Superior temporal gyrus (tissue), 1 donor: ENCODE data around the gene ALDH1A2.
"Not testable (repeated sequence)": the region's sequence is repeated elsewhere in the genome, so short reads cannot be mapped to it uniquely, and the experiment has no call there.

Source experiments
- DNase-seq: peaks from one replicate; pipeline ENCODE4 v3.0.0-alpha.2; 2016; ENCODE audit errors: extremely low spot score

The ALDH1A2 gene

GRCh38 chr15:58066042-58066867 is 744 bp upstream of the ALDH1A2 start:
- DNase-seq: peak; percentile 28

DNA sequence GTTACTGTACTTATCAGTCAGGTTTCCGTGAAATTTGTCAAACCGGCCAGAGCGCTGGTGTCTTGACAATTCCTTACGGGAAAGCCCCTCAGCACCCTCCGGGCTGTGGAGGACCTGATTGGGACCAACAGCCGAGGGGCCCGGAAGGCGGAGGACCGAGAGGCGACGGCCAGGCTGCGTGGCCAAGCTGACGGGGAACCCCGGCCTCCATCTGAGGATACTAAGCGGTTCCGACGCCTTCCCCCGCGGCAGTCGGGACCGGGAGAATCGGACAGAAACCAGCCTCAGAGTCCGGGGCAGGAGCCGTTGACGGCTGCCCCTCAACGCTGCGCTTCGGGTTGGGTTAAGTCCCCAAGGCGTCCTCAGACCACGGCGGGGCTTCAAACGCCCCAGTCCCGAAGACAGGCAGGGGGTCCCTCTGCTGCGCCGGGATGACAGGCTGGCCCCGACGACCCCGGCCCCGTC is 499 bp downstream of the ALDH1A2 start:
- DNase-seq: no peak

GRCh38 chr15:58064082-58064979 is 1.2 kb downstream of the ALDH1A2 start:
- no peak for DNase-seq

DNA sequence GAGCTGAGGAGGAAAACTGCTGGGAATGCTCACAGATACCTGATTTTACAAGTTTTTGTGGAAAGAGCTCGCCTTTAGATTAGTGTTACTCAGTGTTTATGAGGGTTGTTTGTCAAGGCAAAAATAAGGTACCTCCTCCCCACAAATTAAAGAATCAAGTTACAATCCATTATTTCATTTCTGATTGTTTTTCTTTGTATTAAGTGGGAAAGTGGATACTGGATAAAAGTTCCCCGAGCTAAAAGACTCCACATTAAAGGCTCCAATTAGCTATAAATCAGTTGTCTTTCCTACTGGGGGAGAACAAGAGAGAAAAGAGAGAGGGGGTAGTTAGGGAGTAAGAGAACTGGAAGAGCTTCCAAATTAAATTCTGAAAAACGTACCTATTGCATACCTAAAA is 1.9 kb downstream of the ALDH1A2 start:
- no peak for DNase-seq

DNA sequence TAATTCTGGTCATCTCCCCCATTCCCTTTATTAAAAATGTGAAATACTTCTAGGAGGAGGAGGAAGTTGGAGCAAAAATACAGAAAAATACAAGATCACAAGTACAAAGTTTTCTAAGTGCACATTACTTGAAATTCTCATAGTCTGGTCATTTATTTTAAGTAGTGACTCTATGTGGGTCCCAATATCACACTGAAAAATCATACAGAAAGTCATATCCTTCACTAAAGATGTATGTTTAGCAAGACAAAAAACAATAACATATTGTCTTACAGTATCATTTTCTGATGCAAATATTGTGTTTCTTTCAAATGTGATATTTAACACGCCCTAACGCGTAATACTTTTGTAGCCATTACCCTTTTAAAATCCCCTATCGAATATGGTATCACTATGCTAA is 2.5 kb downstream of the ALDH1A2 start:
- no peak for DNase-seq

DNA sequence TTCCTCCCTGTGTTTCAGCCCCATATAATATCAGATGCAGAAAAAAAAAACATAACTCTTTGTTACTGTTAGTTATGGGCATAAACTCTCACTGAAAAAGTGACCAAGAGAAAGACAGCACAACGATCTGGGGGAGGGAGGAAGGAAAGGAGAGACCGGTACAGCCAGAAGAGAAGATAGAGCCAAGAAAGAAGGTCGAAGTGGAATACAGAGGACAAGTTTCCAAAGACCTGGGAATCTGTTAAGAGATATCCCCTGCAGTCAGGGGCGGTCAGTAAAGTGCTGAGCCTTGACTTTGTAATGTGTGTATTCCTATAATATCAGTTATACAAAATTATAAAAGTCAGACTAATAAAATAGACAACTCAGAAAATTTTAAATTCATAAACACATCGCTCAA is 3.3 kb downstream of the ALDH1A2 start:
- DNase-seq: no peak

DNA sequence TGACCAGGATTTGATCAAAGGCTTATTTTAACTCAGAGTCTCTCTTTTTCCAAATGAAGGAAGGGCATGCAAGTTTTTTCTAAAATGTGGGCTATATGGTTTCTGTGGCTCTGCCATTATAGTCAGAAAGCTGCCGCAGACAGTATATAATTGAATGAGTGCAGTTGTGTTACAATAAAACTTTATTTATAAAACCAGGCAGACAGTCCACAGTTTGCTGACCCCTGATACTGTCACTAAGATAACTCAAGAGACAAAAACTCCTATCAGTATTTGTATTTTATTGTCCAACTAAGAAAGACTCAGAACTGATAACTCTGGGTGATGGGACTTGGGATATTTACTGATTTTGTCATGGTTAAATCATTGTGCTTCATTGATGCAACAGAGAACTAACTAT is 4.9 kb downstream of the ALDH1A2 start:
- DNase-seq: no peak

DNA sequence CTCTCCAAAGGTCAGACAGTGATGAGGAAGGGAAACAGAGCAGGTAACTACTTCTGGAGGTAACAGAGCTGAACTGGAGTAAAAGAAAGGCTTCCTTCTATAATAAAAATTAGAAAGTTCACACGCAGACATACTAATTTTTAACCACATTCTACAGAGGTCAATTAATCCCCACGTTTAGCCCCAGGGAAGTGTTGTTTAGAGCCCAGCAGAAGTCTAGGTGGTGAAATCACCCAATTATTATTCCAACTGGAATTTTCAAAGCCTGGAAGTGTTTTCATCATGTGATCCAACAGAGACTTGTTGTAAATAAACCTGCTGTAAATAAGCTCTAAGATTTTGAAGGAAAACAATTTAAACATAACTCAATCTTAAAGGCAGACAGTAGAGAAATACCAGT is 6.8 kb downstream of the ALDH1A2 start:
- no peak for DNase-seq

DNA sequence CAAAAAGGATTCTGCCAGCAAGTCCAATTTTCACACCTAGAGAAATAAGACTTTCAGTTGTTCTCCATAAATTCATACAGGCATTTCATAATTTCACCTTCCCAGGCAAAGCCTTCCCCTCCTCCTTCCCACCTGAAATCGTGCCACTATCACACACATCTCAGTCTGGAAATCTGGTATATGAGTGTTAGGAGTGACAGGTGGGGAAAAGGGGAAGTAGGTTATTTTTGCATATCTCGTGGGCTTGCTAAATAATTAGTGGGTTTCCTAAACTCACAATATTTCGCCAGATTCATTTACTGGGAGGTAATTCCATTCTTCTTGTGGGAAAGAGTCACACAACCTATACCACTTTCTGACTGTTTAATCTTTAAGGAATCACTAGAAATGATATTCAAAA is 7.4 kb downstream of the ALDH1A2 start:
- no peak for DNase-seq

- no peak for DNase-seq
These were observed 8.0 kb downstream of the ALDH1A2 start for GRCh38 chr15:58057559-58057958.

- DNase-seq: no peak
These were observed 9.5 kb downstream of the ALDH1A2 start for GRCh38 chr15:58056015-58056414.

DNA sequence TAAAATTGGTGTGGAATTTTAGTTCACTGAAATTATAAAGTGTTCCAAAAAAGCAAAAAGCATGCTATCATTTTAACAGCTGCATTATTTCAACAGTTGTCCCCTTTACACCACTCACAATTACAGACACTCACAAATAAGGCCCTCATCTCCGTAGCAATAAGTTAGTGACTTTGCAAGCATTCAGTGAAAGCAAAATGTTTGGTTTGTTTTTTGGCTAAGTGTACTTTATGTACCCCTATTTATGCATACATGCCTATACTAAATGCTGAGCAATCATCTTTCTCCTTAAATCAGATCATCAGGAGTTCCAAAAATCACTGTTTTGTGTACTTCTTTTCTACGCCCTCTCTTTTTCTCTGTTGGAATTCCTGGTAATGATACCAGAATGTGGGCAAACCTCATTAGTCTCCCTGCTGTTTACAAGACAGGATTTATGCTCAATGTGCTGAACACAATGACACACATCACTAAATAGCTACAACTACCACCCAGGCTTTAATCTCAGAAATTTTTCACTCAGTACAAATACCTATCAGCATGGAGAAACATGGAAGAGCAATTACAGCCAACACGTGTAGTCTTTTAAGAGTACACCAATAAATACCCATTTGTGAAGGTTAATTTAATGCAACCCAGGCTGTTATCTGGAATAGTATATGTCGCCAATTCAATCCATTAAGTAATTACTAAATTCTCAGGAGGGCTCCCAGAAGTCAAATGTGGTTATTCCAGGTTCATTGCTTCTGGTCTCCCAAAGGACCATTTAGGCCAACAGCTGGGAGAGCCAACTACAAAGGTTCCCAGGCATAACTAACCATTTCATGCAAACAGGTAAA is 12.0 kb downstream of the ALDH1A2 start:
- no peak for DNase-seq

DNA sequence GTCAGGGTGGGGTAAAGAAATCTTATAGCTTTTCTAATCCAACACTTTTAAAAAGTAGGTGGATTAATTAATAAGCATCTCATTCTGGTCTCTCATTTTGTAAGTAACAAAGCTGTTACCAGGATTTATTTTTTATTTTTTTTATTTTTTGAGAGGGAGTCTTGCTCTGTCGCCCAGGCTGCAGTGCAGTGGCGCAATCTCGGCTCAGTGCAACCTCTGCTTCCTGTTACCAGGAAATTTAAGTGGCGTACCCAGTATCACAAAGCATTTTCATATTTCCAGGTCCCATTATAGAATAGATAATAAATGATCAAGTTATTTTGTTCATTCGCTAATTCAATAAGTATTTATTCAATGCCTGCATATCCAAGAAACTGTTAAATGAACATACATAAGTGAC is 13.2 kb downstream of the ALDH1A2 start:
- DNase-seq: no peak

DNA sequence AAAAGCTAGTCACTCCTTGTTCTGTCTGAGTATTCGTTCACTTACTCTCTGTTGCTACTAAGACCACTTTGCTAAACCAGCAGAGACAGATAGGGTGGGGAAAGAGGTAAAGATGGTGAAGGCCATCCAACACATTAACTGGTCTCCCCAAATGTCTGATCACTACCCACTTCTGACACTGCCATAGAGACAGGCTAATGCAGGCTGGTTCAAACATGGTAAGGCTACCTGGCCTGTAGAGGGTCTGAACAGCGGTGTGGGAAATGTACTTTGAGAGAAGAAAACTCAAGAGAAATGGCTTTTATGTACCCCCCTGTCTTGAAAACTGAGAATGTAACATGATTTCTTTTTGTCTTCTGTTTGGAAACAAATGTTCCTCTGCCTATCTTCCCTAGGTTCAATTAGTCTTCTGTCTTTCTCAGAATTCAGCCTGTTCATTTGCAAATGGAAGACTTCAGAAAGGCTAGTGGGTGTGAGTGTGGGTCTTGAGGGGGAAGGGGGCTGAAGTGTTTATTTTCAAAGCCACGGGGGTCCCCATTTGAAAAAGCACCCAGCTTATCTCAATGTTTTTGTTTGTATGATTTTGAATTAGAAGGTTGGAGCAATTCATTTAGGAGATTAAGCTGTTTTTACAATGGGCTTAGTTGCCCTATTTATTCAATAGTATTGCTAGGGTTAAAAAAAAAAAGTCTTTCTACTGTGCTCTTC is 15.8 kb downstream of the ALDH1A2 start:
- no peak for DNase-seq

GRCh38 chr15:58048261-58048660 is 17.2 kb downstream of the ALDH1A2 start:
- DNase-seq: no peak

GRCh38 chr15:58047149-58047548 is 18.4 kb downstream of the ALDH1A2 start:
- DNase-seq: no peak

- DNase-seq: peak; percentile 2
These were observed 19.0 kb downstream of the ALDH1A2 start for GRCh38 chr15:58046467-58046866.

DNA sequence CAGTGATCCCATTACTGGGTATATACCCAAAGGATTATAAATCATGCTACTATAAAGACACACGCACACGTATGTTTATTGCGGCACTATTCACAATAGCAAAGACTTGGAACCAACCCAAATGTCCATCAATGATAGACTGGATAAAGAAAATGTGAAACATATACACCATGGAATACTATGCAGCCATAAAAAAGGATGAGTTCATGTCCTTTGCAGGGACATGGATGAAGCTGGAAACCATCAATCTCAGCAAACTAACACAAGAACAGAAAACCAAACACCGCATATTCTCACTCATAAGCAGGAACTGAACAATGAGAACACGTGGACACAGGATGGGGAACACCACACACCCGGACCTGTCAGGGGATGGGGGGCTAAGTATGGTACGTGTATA is 20.1 kb downstream of the ALDH1A2 start:
- DNase-seq: not testable (repeated sequence)

GRCh38 chr15:58044551-58044950 is 21.0 kb downstream of the ALDH1A2 start:
- DNase-seq: no peak

- DNase-seq: peak; percentile 56
These were observed 22.2 kb downstream of the ALDH1A2 start for GRCh38 chr15:58043192-58043903.

- DNase-seq: no peak
These were observed 23.5 kb downstream of the ALDH1A2 start for GRCh38 chr15:58042006-58042405.
